Stimulated activated CD4-positive, alpha-beta T cell treated with anti-CD3 and anti-CD28 coated beads, TNF-alpha, amount 100 ng/mL, for 1 hour (primary cell): ENCODE measurements around the gene KCNJ12.
"Not testable (repeated sequence)": the region's sequence is repeated elsewhere in the genome, so short reads cannot be mapped to it uniquely, and the experiment has no call there.

Source experiments
- DNase-seq, 3 donors: peaks; one replicate each; pipeline ENCODE4 v3.0.0-alpha.2; 2020; ENCODE audit warnings: low read depth in 3 of 3, low spot score in 1 of 3

Gene KCNJ12

GRCh38 chr17:21382560-21383495, 6.7 kb downstream of the KCNJ12 start:
- no peak for DNase-seq

GRCh38 chr17:21385281-21385845, 9.2 kb downstream of the KCNJ12 start:
- DNase-seq: no peak

- DNase-seq: no peak
These were observed 11.5 kb downstream of the KCNJ12 start for GRCh38 chr17:21387616-21388015.

- no peak for DNase-seq
These were observed 11.9 kb downstream of the KCNJ12 start for GRCh38 chr17:21388066-21388465.

- DNase-seq: no peak
These were observed 12.8 kb downstream of the KCNJ12 start for GRCh38 chr17:21388944-21389343.

- DNase-seq: no peak
These were observed 13.2 kb downstream of the KCNJ12 start for GRCh38 chr17:21389394-21389793.

GRCh38 chr17:21390294-21390693, 14.1 kb downstream of the KCNJ12 start:
- DNase-seq: no peak

- DNase-seq: no peak
These were observed 16.1 kb downstream of the KCNJ12 start for GRCh38 chr17:21392266-21392665.

- no peak for DNase-seq
These were observed 18.1 kb downstream of the KCNJ12 start for GRCh38 chr17:21394265-21394664.

- no peak for DNase-seq
These were observed 19.6 kb downstream of the KCNJ12 start for GRCh38 chr17:21395764-21396163.

GRCh38 chr17:21396237-21396636, 20.1 kb downstream of the KCNJ12 start:
- DNase-seq: no peak

GRCh38 chr17:21397341-21398190, 21.4 kb downstream of the KCNJ12 start:
- DNase-seq: no peak

GRCh38 chr17:21399474-21400186, 23.5 kb downstream of the KCNJ12 start:
- no peak for DNase-seq

- not testable (repeated sequence) for DNase-seq
These were observed 24.0 kb downstream of the KCNJ12 start for GRCh38 chr17:21400187-21400569.

GRCh38 chr17:21400816-21401593, 24.8 kb downstream of the KCNJ12 start:
- no peak for DNase-seq

- DNase-seq: not testable (repeated sequence)
These were observed 26.0 kb downstream of the KCNJ12 start for GRCh38 chr17:21402166-21402571.

GRCh38 chr17:21402926-21403325, 26.8 kb downstream of the KCNJ12 start:
- not testable (repeated sequence) for DNase-seq

GRCh38 chr17:21404106-21404505, 27.9 kb downstream of the KCNJ12 start:
- DNase-seq: not testable (repeated sequence)

GRCh38 chr17:21404539-21404938, 28.4 kb downstream of the KCNJ12 start:
- not testable (repeated sequence) for DNase-seq
